ENCODE measurements around the gene IREB2.

DNA sequence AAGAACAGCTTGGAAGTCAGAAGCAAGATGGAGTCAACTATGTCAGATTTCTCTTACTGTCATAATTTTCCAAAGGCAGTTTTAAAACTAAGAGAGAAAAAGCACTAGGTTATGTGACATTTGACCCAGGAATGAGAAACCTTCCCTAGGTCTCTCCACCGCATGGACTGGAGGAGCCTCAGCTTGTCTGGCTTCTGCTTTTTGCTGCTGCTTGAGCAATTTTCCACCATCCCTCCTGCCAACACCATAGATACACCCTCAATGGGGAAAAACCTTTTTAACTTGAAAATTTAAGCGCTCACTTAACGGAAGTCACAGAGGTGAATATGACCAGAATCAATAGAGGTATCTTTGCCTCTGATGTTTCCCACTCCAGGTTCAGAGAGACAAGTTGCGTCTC is 17.8 kb upstream of the IREB2 start:
- TF ChIP-seq, protein P1, sequence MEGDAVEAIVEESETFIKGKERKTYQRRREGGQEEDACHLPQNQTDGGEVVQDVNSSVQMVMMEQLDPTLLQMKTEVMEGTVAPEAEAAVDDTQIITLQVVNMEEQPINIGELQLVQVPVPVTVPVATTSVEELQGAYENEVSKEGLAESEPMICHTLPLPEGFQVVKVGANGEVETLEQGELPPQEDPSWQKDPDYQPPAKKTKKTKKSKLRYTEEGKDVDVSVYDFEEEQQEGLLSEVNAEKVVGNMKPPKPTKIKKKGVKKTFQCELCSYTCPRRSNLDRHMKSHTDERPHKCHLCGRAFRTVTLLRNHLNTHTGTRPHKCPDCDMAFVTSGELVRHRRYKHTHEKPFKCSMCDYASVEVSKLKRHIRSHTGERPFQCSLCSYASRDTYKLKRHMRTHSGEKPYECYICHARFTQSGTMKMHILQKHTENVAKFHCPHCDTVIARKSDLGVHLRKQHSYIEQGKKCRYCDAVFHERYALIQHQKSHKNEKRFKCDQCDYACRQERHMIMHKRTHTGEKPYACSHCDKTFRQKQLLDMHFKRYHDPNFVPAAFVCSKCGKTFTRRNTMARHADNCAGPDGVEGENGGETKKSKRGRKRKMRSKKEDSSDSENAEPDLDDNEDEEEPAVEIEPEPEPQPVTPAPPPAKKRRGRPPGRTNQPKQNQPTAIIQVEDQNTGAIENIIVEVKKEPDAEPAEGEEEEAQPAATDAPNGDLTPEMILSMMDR (IDR thresholded peaks at IDR 0.05): no peak
- no peak for TF ChIP-seq POLR2A (IDR thresholded peaks at IDR 0.05)
